Measurements from ENCODE around the gene GABARAPL1. TPM values are rescaled to one million over a fixed set of nuclear protein-coding genes. Genes with fewer than 3 reads are reported as not detected.
"Not testable (repeated sequence)": the region's sequence is repeated elsewhere in the genome, so short reads cannot be mapped to it uniquely, and the experiment has no call there.

The GABARAPL1 gene
- total RNA-seq, 1 donor, result 26.3 TPM

- DNase-seq (ENCODE audit: low read depth), result no peak
- no peak for TF ChIP-seq CTCF (IDR thresholded peaks at IDR 0.05; ENCODE audit: insufficient read depth, low read length)
- H3K4me3 ChIP-seq (ENCODE audit: low read depth, low read length), result no peak overlapping the region
Measured at GRCh38 chr12:10196210-10196609, 16.5 kb upstream of the GABARAPL1 start.

GRCh38 chr12:10197879-10198278 lies 14.8 kb upstream of the GABARAPL1 start:
- no peak for TF ChIP-seq CTCF (IDR thresholded peaks at IDR 0.05; ENCODE audit: insufficient read depth, low read length)
- H3K4me3 ChIP-seq (ENCODE audit: low read depth, low read length), result no peak overlapping the region
- no peak for DNase-seq (ENCODE audit: low read depth)

GRCh38 chr12:10204495-10204894 lies 8.2 kb upstream of the GABARAPL1 start:
- not testable (repeated sequence) for DNase-seq (ENCODE audit: low read depth); H3K4me3 ChIP-seq (ENCODE audit: low read depth, low read length)

- TF ChIP-seq CTCF (IDR thresholded peaks at IDR 0.05; ENCODE audit: insufficient read depth, low read length), result no peak
- no peak for DNase-seq (ENCODE audit: low read depth)
- no peak overlapping the region for H3K4me3 ChIP-seq (ENCODE audit: low read depth, low read length)
Measured at GRCh38 chr12:10205220-10205807, 7.4 kb upstream of the GABARAPL1 start.

- TF ChIP-seq CTCF (IDR thresholded peaks at IDR 0.05; ENCODE audit: insufficient read depth, low read length), result no peak
- no peak for DNase-seq (ENCODE audit: low read depth)
- no peak overlapping the region for H3K4me3 ChIP-seq (ENCODE audit: low read depth, low read length)
Measured at GRCh38 chr12:10207136-10207535, 5.5 kb upstream of the GABARAPL1 start.

GRCh38 chr12:10210225-10210624 lies 2.5 kb upstream of the GABARAPL1 start:
- no peak for TF ChIP-seq CTCF (IDR thresholded peaks at IDR 0.05; ENCODE audit: insufficient read depth, low read length)
- DNase-seq (ENCODE audit: low read depth), result no peak
- no peak overlapping the region for H3K4me3 ChIP-seq (ENCODE audit: low read depth, low read length)

- DNase-seq (ENCODE audit: low read depth), result no peak
Measured at GRCh38 chr12:10211101-10211939, 1.4 kb upstream of the GABARAPL1 start.

More at GRCh38 chr12:10211101-10211939, 1.4 kb upstream of the GABARAPL1 start:
- TF ChIP-seq CTCF (IDR thresholded peaks at IDR 0.05; ENCODE audit: insufficient read depth, low read length), result no peak
- H3K4me3 ChIP-seq (ENCODE audit: low read depth, low read length), result no peak overlapping the region

Data from fibroblast of the aortic adventitia (primary cell).